ENCODE results near the gene EMC6. TPM values are rescaled to one million over a fixed set of nuclear protein-coding genes. Genes with fewer than 3 reads are reported as not detected.
A peak's percentile ranks its signal among the peaks of the same experiment; 100 is the strongest.

Gene EMC6
- total and polyA plus RNA-seq, 2 of the 13 experiments (the other 11 are each of a cell fraction or from before 2014, with no cell fraction given) = 45.1 to 47.7 TPM

- TF ChIP-seq ZBTB40 (IDR thresholded peaks at IDR 0.05) (no peak), ZBTB40 (CRISPR knock-in tag; IDR thresholded peaks at IDR 0.05) (no peak), SIN3B (IDR thresholded peaks at IDR 0.05; ENCODE audit: low read length) (no peak), LBX2 (CRISPR knock-in tag; IDR thresholded peaks at IDR 0.05; ENCODE audit: borderline replicate concordance) (no peak), ZNF609 (CRISPR knock-in tag; IDR thresholded peaks at IDR 0.05; ENCODE audit: borderline replicate concordance) (no peak), ZNF234 (CRISPR knock-in tag; conservative IDR thresholded peaks at IDR 0.05) (no peak), ZNF589 (CRISPR knock-in tag; conservative IDR thresholded peaks at IDR 0.05) (no peak), GABPA (IDR thresholded peaks at IDR 0.05; ENCODE audit: low read depth, low read length) (no peak), GABPA (CRISPR knock-in tag; IDR thresholded peaks at IDR 0.05; ENCODE audit: low read depth) (no peak), ZBTB1 (CRISPR knock-in tag; IDR thresholded peaks at IDR 0.05; ENCODE audit: borderline replicate concordance) (no peak), ARID2 (CRISPR knock-in tag; IDR thresholded peaks at IDR 0.05; ENCODE audit: borderline replicate concordance) (no peak), GPBP1L1 (CRISPR knock-in tag; IDR thresholded peaks at IDR 0.05) (no peak), NBN (conservative IDR thresholded peaks at IDR 0.05) (no peak), ZNF20 (CRISPR knock-in tag; IDR thresholded peaks at IDR 0.05) (no peak), CC2D1A (CRISPR knock-in tag; IDR thresholded peaks at IDR 0.05) (no peak), ZNF777 (CRISPR knock-in tag; IDR thresholded peaks at IDR 0.05) (0 out of 2 replicates have a peak, but pooled peaks have one; percentile 55)
Measured at GRCh38 chr17:3636908-3637373, 31.7 kb upstream of the EMC6 start (continued).

Data from HepG2 (cell line).